Neural progenitor cell (in vitro differentiated cells): Measurements from ENCODE around the gene SEMA4A. TPM values are rescaled to one million over a fixed set of nuclear protein-coding genes. Genes with fewer than 3 reads are reported as not detected.

ENCODE experiments used
- DNase-seq: peaks from one replicate; pipeline ENCODE4 v3.0.0-alpha.2; 2016; ENCODE audit warnings: low spot score
- H2AFZ ChIP-seq: fragments of 200-600 bp; sonication (generic); replicated peaks from 2 replicates; pipeline ENCODE4 v1.6.1; 2016; ENCODE audit warnings: antibody characterized with exemption
- H3F3A ChIP-seq: fragments of 200-600 bp; sonication (generic); 2 replicates; pipeline ENCODE4 v1.6.1; 2016; ENCODE audit warnings: antibody characterized with exemption, low read depth
- H3K27ac ChIP-seq: fragments of 200-600 bp; sonication (generic); 2 replicates; pipeline ENCODE4 v1.5.1; 2016; ENCODE audit warnings: mild to moderate bottlenecking
- H3K27me3 ChIP-seq: fragments of 200-600 bp; sonication (generic); 2 replicates; pipeline ENCODE4 v1.6.1; 2016; ENCODE audit warnings: mild to moderate bottlenecking, moderate library complexity
- H3K36me3 ChIP-seq: fragments of 200-600 bp; sonication (generic); 2 replicates; pipeline ENCODE4 v1.5.1; 2016
- H3K4me1 ChIP-seq: fragments of 200-600 bp; sonication (generic); 2 replicates; pipeline ENCODE4 v1.6.1; 2016; ENCODE audit warnings: mixed run types
- H3K4me2 ChIP-seq: fragments of 200-600 bp; sonication (generic); 2 replicates; pipeline ENCODE4 v1.6.1; 2016
- H3K4me3 ChIP-seq: fragments of 200-600 bp; sonication (generic); 2 replicates; pipeline ENCODE4 v1.5.1; 2016
- H3K79me2 ChIP-seq: fragments of 200-600 bp; sonication (generic); 2 replicates; pipeline ENCODE4 v1.6.1; 2016; ENCODE audit warnings: low read depth
- H3K9ac ChIP-seq: fragments of 200-600 bp; sonication (generic); 2 replicates; pipeline ENCODE4 v1.6.1; 2016
- H3K9me3 ChIP-seq: fragments of 200-600 bp; sonication (generic); 2 replicates; pipeline ENCODE4 v1.5.1; 2016; ENCODE audit warnings: low read depth
- H4K20me1 ChIP-seq: fragments of 200-600 bp; sonication (generic); 2 replicates; pipeline ENCODE4 v1.6.1; 2016; ENCODE audit warnings: low read depth
- H3K27ac Mint-ChIP-seq: 3 replicates; pipeline ENCODE4 v1.8.0; 2021; ENCODE audit warnings: mixed read lengths
- H3K27me3 Mint-ChIP-seq: 2 replicates; pipeline ENCODE4 v1.8.0; 2022; ENCODE audit warnings: low read depth, mild to moderate bottlenecking, inconsistent platforms, moderate library complexity, mixed read lengths; ENCODE audit not compliant: insufficient read depth
- H3K36me3 Mint-ChIP-seq: 3 replicates; pipeline ENCODE4 v1.8.0; 2021; ENCODE audit warnings: mixed read lengths
- H3K4me1 Mint-ChIP-seq: 3 replicates; pipeline ENCODE4 v1.8.0; 2021; ENCODE audit warnings: mixed read lengths
- H3K4me3 Mint-ChIP-seq: 3 replicates; pipeline ENCODE4 v1.8.0; 2021; ENCODE audit warnings: mild to moderate bottlenecking, moderate library complexity, mixed read lengths
- H3K9me3 Mint-ChIP-seq: 3 replicates; pipeline ENCODE4 v1.8.0; 2020; ENCODE audit warnings: mixed read lengths
- EZH2 ChIP-seq: fragments of 200-600 bp; sonication (generic); IDR thresholded peaks from 2 replicates; pipeline ENCODE4 v1.6.1; 2017; ENCODE audit warnings: antibody characterized with exemption, mild to moderate bottlenecking, moderate library complexity
- EZH2phosphoT487 ChIP-seq: fragments of 200-600 bp; sonication (generic); IDR thresholded peaks from 2 replicates; pipeline ENCODE4 v1.6.1; 2017; ENCODE audit warnings: antibody characterized with exemption
- total RNA-seq: library from RNA; depleted of rRNA; stranded (reverse); fragments of >200 nt; gene quantifications from 2 replicates; pipeline ENCODE4 v1.2.3, GENCODE V29; 2015; ENCODE audit warnings: low replicate concordance
- TF ChIP-seq, protein P1 (sequence below): fragments of 200-600 bp; sonication (generic); IDR thresholded peaks from 2 replicates; pipeline ENCODE4 v1.5.1; 2017; ENCODE audit warnings: antibody characterized with exemption, mild to moderate bottlenecking

SEMA4A gene
- total RNA-seq, 1 donor from 2014 or later: 0.69 TPM

DNA sequence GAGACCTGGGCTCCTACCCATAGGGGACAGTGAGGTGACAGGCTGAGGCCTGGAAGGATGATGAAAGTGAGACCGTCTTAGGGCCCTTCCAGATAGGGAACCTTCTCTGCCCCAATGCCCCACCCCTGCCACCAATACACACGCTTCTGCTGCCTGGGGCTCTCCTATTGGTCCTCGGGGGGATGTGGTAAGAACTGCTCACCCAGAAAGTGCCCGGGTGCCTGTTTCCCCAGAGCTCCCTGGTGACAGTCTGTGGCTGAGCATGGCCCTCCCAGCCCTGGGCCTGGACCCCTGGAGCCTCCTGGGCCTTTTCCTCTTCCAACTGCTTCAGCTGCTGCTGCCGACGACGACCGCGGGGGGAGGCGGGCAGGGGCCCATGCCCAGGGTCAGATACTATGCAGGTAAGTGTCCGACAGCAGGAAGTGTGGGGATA is 948 bp downstream of the SEMA4A start:
- no peaks in the 10 kb centered on the region for H3K9me3 ChIP-seq
- TF ChIP-seq EZH2 (no peak), EZH2phosphoT487 (no peak)
- TF ChIP-seq, protein P1, sequence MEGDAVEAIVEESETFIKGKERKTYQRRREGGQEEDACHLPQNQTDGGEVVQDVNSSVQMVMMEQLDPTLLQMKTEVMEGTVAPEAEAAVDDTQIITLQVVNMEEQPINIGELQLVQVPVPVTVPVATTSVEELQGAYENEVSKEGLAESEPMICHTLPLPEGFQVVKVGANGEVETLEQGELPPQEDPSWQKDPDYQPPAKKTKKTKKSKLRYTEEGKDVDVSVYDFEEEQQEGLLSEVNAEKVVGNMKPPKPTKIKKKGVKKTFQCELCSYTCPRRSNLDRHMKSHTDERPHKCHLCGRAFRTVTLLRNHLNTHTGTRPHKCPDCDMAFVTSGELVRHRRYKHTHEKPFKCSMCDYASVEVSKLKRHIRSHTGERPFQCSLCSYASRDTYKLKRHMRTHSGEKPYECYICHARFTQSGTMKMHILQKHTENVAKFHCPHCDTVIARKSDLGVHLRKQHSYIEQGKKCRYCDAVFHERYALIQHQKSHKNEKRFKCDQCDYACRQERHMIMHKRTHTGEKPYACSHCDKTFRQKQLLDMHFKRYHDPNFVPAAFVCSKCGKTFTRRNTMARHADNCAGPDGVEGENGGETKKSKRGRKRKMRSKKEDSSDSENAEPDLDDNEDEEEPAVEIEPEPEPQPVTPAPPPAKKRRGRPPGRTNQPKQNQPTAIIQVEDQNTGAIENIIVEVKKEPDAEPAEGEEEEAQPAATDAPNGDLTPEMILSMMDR: no peak
- no peak overlapping the region for H3K4me3 ChIP-seq
- no peak overlapping the region for H3K27ac ChIP-seq
- H3K27ac Mint-ChIP-seq: no peak overlapping the region
- no peaks in the 10 kb centered on the region for H3K36me3 ChIP-seq
- H3K9ac ChIP-seq: no peak overlapping the region
- no peak overlapping the region for H3K4me3 Mint-ChIP-seq
- peaks cover 18% of the 10 kb centered on the region for H3K4me1 ChIP-seq
- H3K4me1 Mint-ChIP-seq: peaks cover 43% of the 10 kb centered on the region
- H3K36me3 Mint-ChIP-seq: no peaks in the 10 kb centered on the region
- DNase-seq: no peak
- H3K79me2 ChIP-seq: no peaks in the 10 kb centered on the region
- H3K27me3 Mint-ChIP-seq: peaks cover 21% of the 10 kb centered on the region
- peaks cover 6% of the 10 kb centered on the region for H3K27me3 ChIP-seq
- no peak overlapping the region for H3K4me2 ChIP-seq
- peaks cover 8% of the 10 kb centered on the region for H3F3A ChIP-seq
- no peaks in the 10 kb centered on the region for H3K9me3 Mint-ChIP-seq
- no peaks in the 10 kb centered on the region for H4K20me1 ChIP-seq
- H2AFZ ChIP-seq: no peak overlapping the region

DNA sequence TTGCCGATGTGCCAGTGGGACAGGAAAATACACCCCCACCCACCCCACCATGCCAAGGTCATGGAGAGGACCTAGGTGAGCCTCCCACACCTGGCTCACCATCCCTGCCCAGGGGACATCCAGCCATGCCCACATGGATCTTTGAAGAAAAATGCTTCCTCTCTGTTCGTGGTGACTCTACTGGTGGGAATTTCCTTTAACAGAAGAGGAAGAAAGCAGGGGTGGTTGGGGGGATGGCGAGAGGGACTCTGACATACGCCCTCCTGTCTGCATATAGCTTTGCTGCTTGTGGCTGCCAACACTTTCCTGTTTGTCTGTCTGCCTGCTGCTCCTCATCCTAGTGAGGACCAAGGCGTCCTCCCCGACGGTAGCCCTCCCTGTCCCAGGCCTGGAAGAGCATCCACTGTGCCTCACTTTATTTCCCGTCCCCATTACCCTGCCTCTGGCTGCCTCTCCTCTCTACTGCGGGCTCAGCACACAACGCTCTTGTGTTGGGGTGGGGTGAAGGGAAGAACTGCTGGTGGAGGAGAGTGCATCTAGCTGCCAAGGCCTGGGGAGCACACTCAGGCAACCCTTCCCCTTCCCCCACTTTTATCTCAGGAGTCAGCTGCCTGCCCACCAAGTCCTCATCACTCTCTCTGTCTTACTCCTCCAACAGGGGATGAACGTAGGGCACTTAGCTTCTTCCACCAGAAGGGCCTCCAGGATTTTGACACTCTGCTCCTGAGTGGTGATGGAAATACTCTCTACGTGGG is 2.5 kb downstream of the SEMA4A start:
- H3F3A ChIP-seq: peaks cover 8% of the 10 kb centered on the region
- Mint-ChIP-seq H3K9me3 (no peaks in the 10 kb centered on the region), H3K4me1 (peaks cover 38% of the 10 kb centered on the region), H3K27ac (peak overlapping the region; percentile 12), H3K27me3 (peaks cover 16% of the 10 kb centered on the region), H3K36me3 (no peaks in the 10 kb centered on the region), H3K4me3 (no peak overlapping the region)
- DNase-seq: no peak
- TF ChIP-seq EZH2phosphoT487: no peak
- no peak for TF ChIP-seq EZH2
- TF ChIP-seq, protein P1: no peak
- H3K4me3 ChIP-seq: no peak overlapping the region
- H3K79me2 ChIP-seq: no peaks in the 10 kb centered on the region
- no peaks in the 10 kb centered on the region for H4K20me1 ChIP-seq
- H3K4me1 ChIP-seq: peaks cover 2% of the 10 kb centered on the region
- no peak overlapping the region for H3K9ac ChIP-seq
- no peaks in the 10 kb centered on the region for H3K9me3 ChIP-seq
- no peak overlapping the region for H2AFZ ChIP-seq
- no peak overlapping the region for H3K4me2 ChIP-seq
- peaks cover 10% of the 10 kb centered on the region for H3K27me3 ChIP-seq
- no peaks in the 10 kb centered on the region for H3K36me3 ChIP-seq
- no peak overlapping the region for H3K27ac ChIP-seq

DNA sequence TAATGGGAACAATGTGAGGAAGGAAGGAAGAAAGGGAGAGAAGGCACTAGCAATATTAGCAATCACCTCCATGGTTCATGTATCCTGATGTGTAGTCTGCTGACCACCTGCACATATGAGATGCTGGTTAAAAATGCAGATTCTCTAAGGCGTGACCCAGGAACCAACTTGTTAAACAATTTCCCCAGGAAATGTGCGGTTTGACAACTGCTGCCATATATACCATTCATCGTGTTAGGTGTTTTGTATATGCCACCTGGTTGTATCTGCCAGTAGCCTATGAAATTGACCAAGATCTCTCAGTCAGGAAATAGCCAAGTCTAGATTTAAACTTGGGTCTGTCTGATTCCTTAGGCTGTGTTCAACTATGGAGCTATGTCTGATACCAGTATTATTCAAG is 4.1 kb downstream of the SEMA4A start:
- peaks cover 34% of the 10 kb centered on the region for H3K4me1 Mint-ChIP-seq
- Histone ChIP-seq H2AFZ (no peak overlapping the region), H3K79me2 (no peaks in the 10 kb centered on the region), H3K27me3 (peaks cover 7% of the 10 kb centered on the region), H3K4me1 (peaks cover 5% of the 10 kb centered on the region), H3F3A (peaks cover 8% of the 10 kb centered on the region), H3K4me2 (no peak overlapping the region), H3K9me3 (no peaks in the 10 kb centered on the region), H3K4me3 (no peak overlapping the region), H3K27ac (no peak overlapping the region), H4K20me1 (no peaks in the 10 kb centered on the region), H3K9ac (no peak overlapping the region), H3K36me3 (no peaks in the 10 kb centered on the region)
- H3K27me3 Mint-ChIP-seq: peaks cover 16% of the 10 kb centered on the region
- no peaks in the 10 kb centered on the region for H3K36me3 Mint-ChIP-seq
- TF ChIP-seq, protein P1: no peak
- TF ChIP-seq EZH2phosphoT487 (no peak), EZH2 (no peak)
- no peak overlapping the region for H3K27ac Mint-ChIP-seq
- H3K4me3 Mint-ChIP-seq: no peak overlapping the region
- no peaks in the 10 kb centered on the region for H3K9me3 Mint-ChIP-seq
- no peak for DNase-seq
